Measurements from ENCODE around the gene ABHD2. TPM values are rescaled to one million over a fixed set of nuclear protein-coding genes. Genes with fewer than 3 reads are reported as not detected.
A peak's percentile ranks its signal among the peaks of the same experiment; 100 is the strongest.

Gene ABHD2
- total RNA-seq, 1 donor from 2014 or later, result 32.3 TPM

- DNase-seq (ENCODE audit: low spot score), result peak; percentile 20
- Mint-ChIP-seq H3K9me3 (ENCODE audit: unreplicated experiment) (no peaks in the 10 kb centered on the region), H3K27me3 (ENCODE audit: unreplicated experiment) (peaks cover 2% of the 10 kb centered on the region), H3K27ac (ENCODE audit: unreplicated experiment) (peak overlapping the region; percentile 81), H3K36me3 (ENCODE audit: low read depth, unreplicated experiment) (peaks cover 8% of the 10 kb centered on the region), H3K4me3 (ENCODE audit: unreplicated experiment) (no peak overlapping the region), H3K4me1 (ENCODE audit: unreplicated experiment) (peaks cover 41% of the 10 kb centered on the region)
- TF ChIP-seq CTCF (IDR thresholded peaks at IDR 0.05; ENCODE audit: unreplicated experiment), result no peak
Observed at GRCh38 chr15:89197503-89197971, 109.3 kb downstream of the ABHD2 start.

GRCh38 chr15:89198196-89198595 is 109.9 kb downstream of the ABHD2 start:
- TF ChIP-seq CTCF (IDR thresholded peaks at IDR 0.05; ENCODE audit: unreplicated experiment), result no peak
- Mint-ChIP-seq H3K27me3 (ENCODE audit: unreplicated experiment) (peaks cover 2% of the 10 kb centered on the region), H3K36me3 (ENCODE audit: low read depth, unreplicated experiment) (peaks cover 6% of the 10 kb centered on the region), H3K9me3 (ENCODE audit: unreplicated experiment) (no peaks in the 10 kb centered on the region), H3K27ac (ENCODE audit: unreplicated experiment) (peak overlapping the region; percentile 61), H3K4me3 (ENCODE audit: unreplicated experiment) (no peak overlapping the region), H3K4me1 (ENCODE audit: unreplicated experiment) (peaks cover 38% of the 10 kb centered on the region)
- DNase-seq (ENCODE audit: low spot score), result no peak

- peak overlapping the region; percentile 86 for H3K27ac Mint-ChIP-seq (ENCODE audit: unreplicated experiment)
- H3K4me3 Mint-ChIP-seq (ENCODE audit: unreplicated experiment), result no peak overlapping the region
- H3K27me3 Mint-ChIP-seq (ENCODE audit: unreplicated experiment), result peaks cover 2% of the 10 kb centered on the region
- H3K36me3 Mint-ChIP-seq (ENCODE audit: low read depth, unreplicated experiment), result peaks cover 3% of the 10 kb centered on the region
- no peaks in the 10 kb centered on the region for H3K9me3 Mint-ChIP-seq (ENCODE audit: unreplicated experiment)
- H3K4me1 Mint-ChIP-seq (ENCODE audit: unreplicated experiment), result peaks cover 37% of the 10 kb centered on the region
- no peak for TF ChIP-seq CTCF (IDR thresholded peaks at IDR 0.05; ENCODE audit: unreplicated experiment)
- DNase-seq (ENCODE audit: low spot score), result no peak
Observed at GRCh38 chr15:89198934-89199333, 110.7 kb downstream of the ABHD2 start.

GRCh38 chr15:89199746-89200145 is 111.5 kb downstream of the ABHD2 start:
- Mint-ChIP-seq H3K27me3 (ENCODE audit: unreplicated experiment) (peaks cover 2% of the 10 kb centered on the region), H3K4me3 (ENCODE audit: unreplicated experiment) (no peak overlapping the region), H3K9me3 (ENCODE audit: unreplicated experiment) (no peaks in the 10 kb centered on the region), H3K27ac (ENCODE audit: unreplicated experiment) (peak overlapping the region; percentile 86), H3K4me1 (ENCODE audit: unreplicated experiment) (peaks cover 37% of the 10 kb centered on the region), H3K36me3 (ENCODE audit: low read depth, unreplicated experiment) (peaks cover 3% of the 10 kb centered on the region)
- peak; percentile 53 for DNase-seq (ENCODE audit: low spot score)
- no peak for TF ChIP-seq CTCF (IDR thresholded peaks at IDR 0.05; ENCODE audit: unreplicated experiment)

GRCh38 chr15:89200182-89200581 is 111.9 kb downstream of the ABHD2 start:
- H3K27me3 Mint-ChIP-seq (ENCODE audit: unreplicated experiment), result peaks cover 2% of the 10 kb centered on the region
- H3K9me3 Mint-ChIP-seq (ENCODE audit: unreplicated experiment), result no peaks in the 10 kb centered on the region
- no peak for TF ChIP-seq CTCF (IDR thresholded peaks at IDR 0.05; ENCODE audit: unreplicated experiment)
- no peak for DNase-seq (ENCODE audit: low spot score)
- peaks cover 37% of the 10 kb centered on the region for H3K4me1 Mint-ChIP-seq (ENCODE audit: unreplicated experiment)
- H3K27ac Mint-ChIP-seq (ENCODE audit: unreplicated experiment), result peak overlapping the region; percentile 13
- peaks cover 3% of the 10 kb centered on the region for H3K36me3 Mint-ChIP-seq (ENCODE audit: low read depth, unreplicated experiment)
- no peak overlapping the region for H3K4me3 Mint-ChIP-seq (ENCODE audit: unreplicated experiment)

Measured in endothelial cell (in vitro differentiated cells).